Measurements from ENCODE around the gene BATF2.

GRCh38 chr11:64959498-64959897, 37.3 kb downstream of the BATF2 start:
- TF ChIP-seq EZH2 (IDR thresholded peaks at IDR 0.05; ENCODE audit: insufficient read depth, poor library complexity, severe bottlenecking) (no peak), EZH2phosphoT487 (IDR thresholded peaks at IDR 0.05; ENCODE audit: insufficient read depth, low read depth) (no peak)

All from GM23248 (cell line).